KOPT-K1 (cell line): ENCODE measurements around the gene C11orf91.
"Not testable (repeated sequence)": the region's sequence is repeated elsewhere in the genome, so short reads cannot be mapped to it uniquely, and the experiment has no call there.

Experiments
- H3K27ac ChIP-seq: fragments of 200-600 bp; sonication (generic); 2 replicates; pipeline ENCODE4 v1.5.1; 2016; ENCODE audit warnings: antibody characterized with exemption, mild to moderate bottlenecking, low read depth, low read length; ENCODE audit not compliant: poor library complexity, severe bottlenecking
- H3K36me3 ChIP-seq: fragments of 200-600 bp; sonication (generic); 2 replicates; pipeline ENCODE4 v1.5.1; 2017; ENCODE audit warnings: antibody characterized with exemption, mild to moderate bottlenecking, low read length, moderate library complexity; ENCODE audit not compliant: insufficient read depth
- H3K9me3 ChIP-seq: fragments of 200-600 bp; sonication (generic); 2 replicates; pipeline ENCODE4 v1.5.1; 2017; ENCODE audit warnings: antibody characterized with exemption, low read length, mild to moderate bottlenecking; ENCODE audit not compliant: insufficient read depth, poor library complexity, severe bottlenecking

The C11orf91 gene

DNA sequence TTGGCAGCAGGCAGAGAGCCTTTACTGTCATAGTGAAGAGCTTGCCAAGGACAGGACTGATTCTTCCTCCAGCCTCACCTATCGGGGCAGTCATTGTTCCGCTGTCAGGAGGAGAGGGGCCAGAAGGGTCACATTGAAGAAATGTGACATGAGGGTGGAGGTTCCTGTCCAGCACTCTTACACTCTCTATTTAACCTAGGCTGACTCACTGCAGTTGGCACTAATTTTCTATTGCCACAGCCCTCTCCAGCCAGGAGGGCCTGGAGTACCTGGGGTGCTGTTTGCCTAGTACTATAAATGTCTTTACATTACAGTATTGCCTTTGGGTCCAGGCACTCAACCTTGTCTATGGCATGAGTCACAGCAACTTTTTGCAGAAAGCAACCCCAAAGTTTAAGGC is 7.2 kb upstream of the C11orf91 start:
- H3K36me3 ChIP-seq, result peaks cover 20% of the 10 kb centered on the region; the same call in 1 of the 2 replicates
- not testable (repeated sequence) for H3K9me3 ChIP-seq, H3K27ac ChIP-seq

DNA sequence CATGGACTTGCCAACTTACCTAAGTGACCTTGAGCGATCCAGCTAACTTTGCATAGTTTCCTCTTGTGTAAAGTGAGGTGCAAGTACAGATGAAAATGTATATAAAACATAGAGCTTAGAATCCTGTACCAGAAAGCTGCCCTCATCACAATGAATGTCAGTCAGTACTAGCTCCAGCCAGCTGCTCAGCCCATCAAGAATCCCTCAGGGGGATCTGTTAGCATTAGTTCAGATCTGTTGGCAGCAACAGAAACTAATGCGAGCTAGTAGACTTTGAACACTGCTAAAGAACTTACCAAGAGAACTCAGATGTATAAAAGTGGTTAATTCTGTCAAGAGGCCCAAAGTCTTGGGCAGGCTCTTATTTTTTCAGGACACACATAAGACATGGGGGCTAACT is 6.3 kb upstream of the C11orf91 start:
- Histone ChIP-seq H3K36me3 (peaks cover 20% of the 10 kb centered on the region; the same call in 1 of the 2 replicates), H3K9me3 (no peaks in the 10 kb centered on the region), H3K27ac (peak overlapping the region; percentile 23)

DNA sequence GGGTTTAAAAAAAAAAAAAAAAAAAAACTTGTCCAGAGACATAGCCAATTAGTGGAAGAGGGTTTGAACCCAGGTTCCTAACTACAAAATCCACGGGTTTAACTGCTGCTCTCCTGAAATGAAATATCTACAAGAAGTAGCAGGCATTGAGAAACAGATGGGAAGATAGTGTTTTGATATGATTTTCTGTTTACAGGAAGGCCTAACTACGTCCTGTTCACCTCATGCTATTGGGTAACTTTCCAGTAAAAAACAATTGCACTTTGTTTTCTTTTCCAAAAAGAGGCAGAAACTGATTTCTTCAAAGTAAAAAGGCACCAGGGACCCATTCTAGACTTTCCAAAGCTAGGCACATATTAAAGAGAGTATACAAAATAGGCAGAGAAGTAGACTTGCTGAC is 5.9 kb upstream of the C11orf91 start:
- H3K9me3 ChIP-seq, result no peaks in the 10 kb centered on the region
- peak overlapping the region; percentile 23 for H3K27ac ChIP-seq
- H3K36me3 ChIP-seq, result peaks cover 20% of the 10 kb centered on the region; the same call in 1 of the 2 replicates

DNA sequence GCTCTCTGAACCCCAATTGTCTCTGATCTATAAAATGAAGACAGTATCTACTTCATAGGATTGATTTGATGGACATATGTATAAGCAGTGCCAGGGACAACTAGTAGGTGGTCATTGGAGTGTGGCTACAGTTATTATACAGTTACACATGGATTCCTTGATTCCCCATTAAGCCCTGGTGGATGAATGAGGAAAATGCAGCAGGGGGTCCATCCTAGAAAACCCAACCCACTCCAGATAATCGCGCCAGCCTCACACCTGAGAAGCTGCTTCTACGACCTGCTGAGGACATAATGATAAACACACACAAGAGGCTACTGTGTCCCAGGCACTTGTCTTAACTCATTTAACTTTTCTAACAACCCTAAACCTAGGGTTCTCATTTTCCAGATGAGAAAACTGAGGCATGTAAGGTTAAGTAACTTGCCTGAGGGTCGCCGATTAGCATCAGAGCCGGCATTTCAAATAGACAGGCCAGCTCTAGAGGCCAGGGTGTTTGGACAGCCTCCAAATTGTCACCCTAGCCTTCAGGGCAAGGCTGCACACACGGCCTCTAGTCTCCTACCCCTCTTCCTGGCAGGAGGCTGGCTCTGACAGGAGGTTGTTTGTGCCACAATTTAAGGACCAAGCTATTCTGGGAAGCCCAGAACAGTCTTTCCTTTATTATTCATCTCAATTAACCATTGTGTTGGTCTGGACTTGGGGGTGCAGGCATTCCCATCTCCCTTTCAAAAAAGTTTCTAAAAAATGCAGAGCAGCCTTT is 3.8 kb upstream of the C11orf91 start:
- H3K36me3 ChIP-seq, result peaks cover 11% of the 10 kb centered on the region; the same call in 1 of the 2 replicates
- no peak overlapping the region for H3K27ac ChIP-seq
- no peaks in the 10 kb centered on the region for H3K9me3 ChIP-seq

DNA sequence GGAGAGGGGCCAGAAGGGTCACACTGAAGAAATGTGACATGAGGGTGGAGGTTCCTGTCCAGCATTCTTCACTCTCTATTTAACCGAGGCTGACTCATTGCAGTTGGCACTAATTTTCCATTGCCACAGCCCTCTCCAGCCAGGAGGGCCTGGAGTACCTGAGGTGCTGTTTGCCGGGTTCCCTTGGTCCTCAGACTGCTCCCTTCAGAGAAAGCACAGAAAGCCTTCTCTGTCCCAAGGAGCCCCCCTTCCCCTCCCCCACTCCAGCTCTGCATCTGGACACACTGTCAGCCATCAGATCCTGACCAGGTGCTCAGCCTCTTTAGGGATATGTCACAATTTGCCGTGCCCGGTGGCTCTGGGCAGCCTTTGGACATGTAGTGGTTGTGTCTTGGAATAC is 3.2 kb upstream of the C11orf91 start:
- Histone ChIP-seq H3K36me3 (peaks cover 5% of the 10 kb centered on the region; the same call in 1 of the 2 replicates), H3K27ac (no peak overlapping the region), H3K9me3 (no peaks in the 10 kb centered on the region)

DNA sequence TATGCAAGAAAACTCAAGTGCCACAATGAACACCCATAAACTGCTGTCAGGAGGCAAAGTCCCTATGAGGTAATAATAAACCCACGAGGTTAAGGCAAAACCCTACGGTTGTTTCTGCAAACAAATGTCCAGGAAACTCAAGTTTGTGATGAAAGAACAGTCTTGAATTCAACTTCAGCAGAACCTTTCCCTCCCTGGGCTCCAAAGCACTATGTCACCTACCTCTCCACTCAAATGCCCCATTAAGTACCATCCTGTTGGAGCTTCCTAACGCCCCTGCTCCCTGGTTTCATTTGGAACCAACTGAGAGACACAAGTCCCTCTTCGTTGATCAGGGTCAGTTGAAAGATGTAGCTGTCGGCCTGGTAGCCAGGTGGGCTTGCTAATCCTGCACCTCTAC is 2.6 kb upstream of the C11orf91 start:
- no peaks in the 10 kb centered on the region for H3K36me3 ChIP-seq
- H3K9me3 ChIP-seq, result no peaks in the 10 kb centered on the region
- H3K27ac ChIP-seq, result no peak overlapping the region

DNA sequence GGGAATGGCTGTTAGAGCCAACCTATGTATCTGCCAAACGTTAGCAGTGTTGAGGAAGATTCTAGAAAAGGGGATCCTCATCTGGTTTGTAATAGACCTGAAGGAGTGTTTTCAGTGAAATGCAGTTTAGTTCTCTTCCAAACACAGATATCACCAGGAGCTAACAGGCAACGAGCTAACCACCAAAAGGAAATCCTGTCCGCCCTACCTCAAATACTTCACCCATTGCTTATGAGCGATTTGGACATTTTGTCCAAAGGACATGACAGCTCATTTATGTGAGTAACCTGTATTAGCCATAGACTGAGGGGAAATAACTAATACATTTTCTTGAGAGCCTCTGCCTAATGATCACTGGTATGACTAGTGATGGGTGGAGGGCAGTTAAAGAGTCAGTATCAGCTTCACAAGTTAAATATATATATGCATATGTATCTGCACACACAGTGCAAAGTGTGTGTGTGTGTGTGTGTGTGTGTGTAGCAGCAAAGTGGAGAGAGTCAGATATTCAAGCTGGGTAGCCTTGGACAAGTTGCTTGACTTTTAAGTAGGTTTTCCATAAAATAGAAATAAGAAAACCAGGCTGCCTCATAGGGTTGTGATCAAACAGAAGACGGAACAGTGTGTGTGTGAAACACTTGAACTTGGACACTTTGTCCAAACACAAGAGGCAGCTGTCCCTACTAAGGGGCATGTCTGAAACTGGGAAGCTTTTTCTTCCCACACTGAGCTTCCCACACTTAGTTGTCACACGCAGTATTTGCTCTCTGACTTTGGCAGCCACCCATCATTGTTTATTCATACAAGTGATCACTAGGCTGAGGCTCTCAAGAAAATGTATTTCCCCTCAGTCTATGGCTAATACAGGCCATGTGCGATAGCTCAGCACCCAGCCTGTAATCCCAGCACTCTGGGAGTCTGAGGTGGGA is 940 bp upstream of the C11orf91 start:
- peak overlapping the region; percentile 44 for H3K27ac ChIP-seq
- no peaks in the 10 kb centered on the region for H3K9me3 ChIP-seq

DNA sequence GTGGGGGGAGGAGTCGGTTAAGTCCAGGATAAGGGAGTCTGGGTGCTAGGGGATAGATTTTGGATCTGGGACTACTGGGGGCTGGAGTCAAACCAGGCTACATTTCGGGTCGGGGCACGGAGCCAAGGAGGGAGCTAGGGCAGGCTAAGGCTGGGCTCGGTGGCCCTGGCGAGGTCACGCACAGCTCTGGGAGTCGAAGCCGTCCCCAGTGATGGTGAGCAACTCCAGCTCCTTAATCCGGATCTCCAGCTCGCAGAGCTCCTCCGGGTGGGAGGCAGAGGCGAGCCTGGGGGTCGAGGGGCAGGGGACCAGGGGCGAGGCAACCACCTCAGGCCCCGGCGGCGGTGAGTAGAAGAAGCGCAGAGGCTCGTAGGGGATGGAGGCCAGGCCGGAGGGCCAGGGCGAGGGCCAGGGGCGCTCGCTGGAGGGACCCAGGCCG is 544 bp downstream of the C11orf91 start:
- Histone ChIP-seq H3K9me3 (no peaks in the 10 kb centered on the region), H3K36me3 (no peaks in the 10 kb centered on the region), H3K27ac (no peak overlapping the region)

More for the DNA sequence above, 940 bp upstream of the C11orf91 start:
- H3K36me3 ChIP-seq, result no peaks in the 10 kb centered on the region

DNA sequence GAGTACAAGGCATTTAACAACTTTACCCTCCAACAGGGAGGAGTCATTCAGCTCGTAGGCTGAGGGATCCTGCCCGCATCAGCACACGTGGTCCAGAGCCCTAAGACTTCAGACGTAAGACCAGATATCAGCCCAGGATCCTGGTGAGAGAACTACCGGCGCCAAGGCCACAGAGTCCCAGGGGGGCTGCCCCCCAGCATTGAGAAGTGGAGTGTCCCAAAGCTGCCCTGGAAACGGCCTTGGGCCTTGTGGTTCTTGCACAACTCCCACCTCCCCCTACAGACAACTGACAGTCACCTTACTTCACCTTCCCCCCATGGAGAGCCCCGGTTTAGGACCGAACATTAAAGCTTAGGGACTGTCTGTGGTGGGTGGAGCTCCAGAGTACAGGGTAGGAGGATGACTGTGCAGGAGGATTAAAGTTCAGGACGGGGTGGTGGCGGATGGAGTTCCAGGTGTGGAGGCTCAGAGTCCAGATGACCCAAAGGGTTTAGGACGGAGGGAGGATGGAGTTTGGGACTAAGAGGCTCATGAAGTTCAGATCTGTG is 1.0 kb downstream of the C11orf91 start:
- Histone ChIP-seq H3K36me3 (no peaks in the 10 kb centered on the region), H3K27ac (no peak overlapping the region)

DNA sequence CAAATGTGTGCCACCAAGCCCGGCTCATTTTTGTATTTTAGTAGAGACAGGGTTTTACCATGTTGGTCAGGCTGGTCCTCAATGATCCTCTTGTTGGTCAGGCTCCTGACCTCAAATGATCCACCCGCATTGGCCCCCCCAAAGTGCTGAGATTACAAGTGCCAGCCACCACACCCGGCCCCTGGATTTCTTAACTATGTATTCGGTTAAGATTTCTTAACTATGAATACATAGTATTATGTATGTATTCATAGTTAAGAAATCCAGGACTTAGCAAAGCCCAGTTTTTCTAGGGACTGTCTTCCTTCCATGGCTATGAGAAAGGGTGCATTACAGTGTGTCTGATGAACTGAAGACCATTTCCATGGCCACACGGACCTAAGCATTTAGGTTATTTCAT is 1.7 kb downstream of the C11orf91 start:
- no peaks in the 10 kb centered on the region for H3K9me3 ChIP-seq
- H3K36me3 ChIP-seq, result no peaks in the 10 kb centered on the region
- H3K27ac ChIP-seq, result no peak overlapping the region

More for the DNA sequence above, 1.0 kb downstream of the C11orf91 start:
- H3K9me3 ChIP-seq, result no peaks in the 10 kb centered on the region

DNA sequence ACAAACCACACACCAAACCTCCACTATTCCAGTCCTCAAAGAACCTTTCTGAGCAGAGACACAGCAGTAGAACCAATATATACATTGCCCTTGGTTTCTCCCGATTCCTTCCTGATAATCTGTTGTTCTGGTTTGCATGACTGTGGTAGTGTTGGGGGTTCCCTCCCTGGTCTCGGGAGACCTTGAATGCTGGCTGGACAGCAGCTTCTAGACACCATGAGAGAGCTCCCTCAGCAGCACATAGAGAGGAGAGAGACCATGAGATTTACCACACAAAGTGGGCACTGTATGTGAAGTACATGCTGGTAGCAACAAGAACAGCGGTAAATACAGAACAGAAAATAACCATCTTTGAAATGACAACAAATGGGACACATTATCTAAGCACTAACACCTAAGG is 2.6 kb downstream of the C11orf91 start:
- Histone ChIP-seq H3K9me3 (no peaks in the 10 kb centered on the region), H3K36me3 (no peaks in the 10 kb centered on the region), H3K27ac (no peak overlapping the region)

DNA sequence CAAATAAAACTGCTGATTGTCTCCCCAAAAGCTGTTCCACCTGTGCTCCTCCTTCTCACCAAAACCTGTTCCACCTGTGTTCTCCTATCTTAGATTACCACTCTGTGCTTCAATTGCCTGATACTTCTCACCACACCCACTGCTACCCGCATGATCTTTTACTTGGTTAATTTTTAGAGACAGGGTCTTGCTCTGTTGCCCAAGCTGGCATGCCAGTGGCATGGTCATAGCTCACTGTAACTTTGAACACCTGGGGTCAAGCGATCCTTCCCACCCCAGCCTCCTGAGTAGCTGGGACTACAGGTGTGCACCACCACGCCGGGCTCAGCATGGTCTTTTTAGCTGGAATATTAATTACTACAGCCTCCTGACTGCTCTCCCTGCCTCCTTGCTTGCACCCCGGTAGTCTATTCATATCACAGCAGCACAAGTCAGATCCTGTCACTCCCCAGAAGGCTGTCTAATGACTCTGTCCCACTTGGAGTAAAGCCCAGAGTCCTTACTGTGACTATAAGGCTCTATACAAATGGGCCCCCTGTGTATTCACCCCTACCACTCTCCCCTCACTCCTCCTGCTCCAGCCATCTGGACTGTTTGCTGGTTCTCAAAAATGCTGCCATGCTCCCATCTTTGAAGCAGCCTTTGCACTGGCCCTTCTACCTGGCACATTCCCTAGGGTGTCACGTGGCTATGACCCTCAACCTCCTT is 3.5 kb downstream of the C11orf91 start:
- Histone ChIP-seq H3K36me3 (no peaks in the 10 kb centered on the region), H3K27ac (no peak overlapping the region), H3K9me3 (no peaks in the 10 kb centered on the region)

DNA sequence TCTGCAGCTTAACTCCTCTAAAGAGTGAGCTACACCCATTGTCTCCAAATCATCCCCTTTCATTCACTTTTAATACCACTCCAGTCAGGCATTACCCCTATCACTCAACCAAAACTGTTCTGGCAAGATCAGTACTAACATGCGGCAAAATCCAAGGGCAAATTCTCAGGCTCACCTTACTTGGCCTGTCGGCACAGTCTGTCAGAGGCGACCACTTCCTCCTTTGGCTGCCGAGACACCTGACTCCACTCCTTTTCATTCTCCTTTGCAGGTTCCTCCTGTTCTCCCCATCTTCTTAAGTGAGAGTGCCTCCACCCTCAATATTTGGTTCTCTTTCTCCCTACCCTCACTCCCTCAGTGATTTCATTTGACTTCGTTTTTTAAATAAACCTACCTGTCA is 4.2 kb downstream of the C11orf91 start:
- Histone ChIP-seq H3K36me3 (no peaks in the 10 kb centered on the region), H3K27ac (no peak overlapping the region), H3K9me3 (no peaks in the 10 kb centered on the region)

DNA sequence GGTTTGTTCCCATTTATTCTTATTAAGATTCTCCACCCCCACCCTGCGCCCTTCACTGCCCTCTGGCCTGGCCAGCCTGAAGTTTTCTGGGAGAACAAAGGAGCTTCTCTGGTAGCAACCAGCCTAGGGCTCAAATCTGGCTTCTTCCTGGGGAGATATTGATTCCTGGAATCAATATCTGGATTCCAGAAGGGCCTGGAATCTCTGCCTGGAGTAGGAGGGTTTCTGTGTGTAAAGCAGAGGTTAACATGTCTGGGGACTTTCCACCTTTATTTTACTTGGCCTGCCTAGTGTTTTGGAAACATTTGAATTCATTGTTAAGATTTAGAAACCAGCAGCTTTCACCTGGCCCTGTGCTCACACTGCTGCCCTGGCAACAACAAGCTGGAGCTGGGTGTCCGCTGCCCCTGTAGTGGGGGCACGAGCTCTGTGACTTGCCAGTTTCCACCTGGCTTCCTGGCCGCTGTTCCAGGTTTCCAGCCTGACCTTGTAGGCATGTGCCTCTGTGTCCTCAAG is 5.5 kb downstream of the C11orf91 start:
- Histone ChIP-seq H3K36me3 (no peaks in the 10 kb centered on the region), H3K9me3 (no peaks in the 10 kb centered on the region), H3K27ac (no peak overlapping the region)
